Colonic mucosa (tissue), 4 donors: Measurements from ENCODE around the gene STON2. TPM values are rescaled to one million over a fixed set of nuclear protein-coding genes. Genes with fewer than 3 reads are reported as not detected.

Experiments
- DNase-seq: peaks from one replicate; pipeline ENCODE4 v3.0.0-alpha.2; 2020
- H3K27ac ChIP-seq: fragments of 200-600 bp; one replicate; pipeline ENCODE4 v1.8.0; 2021
- H3K27me3 ChIP-seq: fragments of 200-600 bp; one replicate; pipeline ENCODE4 v1.8.0; 2021
- H3K36me3 ChIP-seq: fragments of 200-600 bp; one replicate; pipeline ENCODE4 v1.8.0; 2021
- H3K4me1 ChIP-seq: fragments of 200-600 bp; one replicate; pipeline ENCODE4 v1.8.0; 2021; ENCODE audit warnings: mild to moderate bottlenecking
- H3K4me3 ChIP-seq: fragments of 200-600 bp; one replicate; pipeline ENCODE4 v1.8.0; 2021
- H3K9ac ChIP-seq, 2 donors: one replicate each; pipeline ENCODE4 v1.7.0; 2013; ENCODE audit warnings: control low read depth in 2 of 2, low read depth in 2 of 2, low read length in 2 of 2
- H3K9me3 ChIP-seq: fragments of 200-600 bp; one replicate; pipeline ENCODE4 v1.8.0; 2021
- CTCF ChIP-seq: fragments of 200-600 bp; IDR thresholded peaks from one replicate; pipeline ENCODE4 v1.8.0; 2022; ENCODE audit warnings: antibody characterized with exemption, mild to moderate bottlenecking
- intact Hi-C: fragments of 100-400 bp; cut with DNase I; formaldehyde crosslinking; loops from one replicate; pipeline ENCODE4 v1.14.1; 2022
- total RNA-seq, 2 donors: library from RNA; stranded (reverse); fragmentation: NEBNext Ultra II Directional in 1 of 2; extraction: Animal tissue kit (Norgen Biotek cat#: 25700) in 1 of 2; gene quantifications; one replicate each; pipeline ENCODE4 v1.2.1, GENCODE V29; 2021
- donor health status: healthy.
- donor health status: DM: no; HTN: no; CAD: no.
- donor health status: DM: no; HTN: no; CAD: no.

Gene STON2
- total RNA-seq, 2 donors from 2014 or later: 12.7 to 15.1 TPM

DNA sequence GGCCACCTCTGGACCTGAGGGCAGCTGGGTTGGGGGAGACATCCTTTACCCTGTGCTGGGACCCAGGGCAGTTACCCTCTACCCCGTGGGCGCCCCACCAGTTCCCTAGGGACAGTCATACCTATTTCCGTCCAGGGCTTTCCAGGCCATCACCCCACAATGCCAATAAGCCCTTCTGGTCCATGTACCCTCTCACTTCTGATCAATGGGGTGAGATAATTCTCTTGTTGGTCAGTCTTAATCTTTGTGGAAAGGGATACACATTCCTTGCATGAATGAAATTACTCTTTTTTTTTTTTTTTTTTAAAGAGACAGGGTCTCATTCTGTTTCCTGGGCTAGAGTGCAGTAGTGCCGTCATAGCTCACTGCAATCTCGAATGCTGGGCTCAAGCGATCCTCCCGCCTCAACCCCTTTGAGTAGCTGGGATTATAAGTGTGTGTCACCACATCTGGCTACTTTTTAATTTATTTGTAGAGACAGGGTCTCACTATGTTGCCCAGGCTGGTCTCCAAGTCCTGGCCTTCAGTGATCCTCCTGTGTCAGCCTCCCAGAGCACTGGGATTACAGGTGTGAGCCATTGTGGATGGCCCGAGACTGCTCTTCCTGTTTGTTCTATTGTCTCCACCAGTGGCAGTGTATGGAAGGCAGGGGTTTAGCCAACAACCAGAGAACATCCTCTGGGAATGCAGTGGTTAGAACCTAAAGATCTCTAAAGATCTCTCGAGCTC is 46.3 kb upstream of the STON2 start:
- no peak for TF ChIP-seq CTCF
- DNase-seq: no peak

DNA sequence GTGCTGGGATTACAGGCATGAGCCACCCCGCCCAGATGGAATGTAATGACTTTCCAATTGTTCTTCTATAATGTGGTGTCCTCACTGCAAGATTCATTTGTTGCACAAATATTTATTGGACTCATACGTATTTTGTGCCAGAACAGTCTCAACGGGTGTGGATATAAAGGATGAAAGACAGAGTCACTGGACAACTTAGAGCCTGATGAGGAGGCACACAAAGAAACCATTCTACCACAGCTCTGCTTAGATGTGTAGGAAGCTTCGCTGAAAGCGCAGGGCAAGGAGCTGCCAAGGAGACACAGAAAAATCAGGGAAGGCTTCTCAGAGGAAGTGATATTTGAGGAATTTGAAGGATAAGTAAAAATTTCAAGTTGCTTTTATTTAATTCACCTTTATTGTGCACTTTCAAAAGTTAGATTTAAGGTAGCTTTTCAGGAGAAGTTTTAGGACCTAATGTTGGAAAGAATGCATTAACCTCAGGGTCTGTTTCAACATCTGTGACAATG is 41.6 kb upstream of the STON2 start:
- Histone ChIP-seq H3K9ac (no peak overlapping the region), H3K9me3 (no peaks in the 10 kb centered on the region), H3K27ac (no peak overlapping the region), H3K4me1 (peaks cover 3% of the 10 kb centered on the region), H3K4me3 (no peak overlapping the region), H3K36me3 (no peaks in the 10 kb centered on the region), H3K27me3 (peaks cover 5% of the 10 kb centered on the region)
- intact Hi-C loops: no loop called here
- DNase-seq: no peak
- no peak for TF ChIP-seq CTCF

More for the DNA sequence above, 46.3 kb upstream of the STON2 start:
- no peak overlapping the region for H3K27ac ChIP-seq
- H3K9me3 ChIP-seq: no peaks in the 10 kb centered on the region
- no peak overlapping the region for H3K4me3 ChIP-seq
- intact Hi-C loops: no loop called here
- no peak overlapping the region for H3K9ac ChIP-seq
- H3K27me3 ChIP-seq: no peaks in the 10 kb centered on the region
- H3K36me3 ChIP-seq: no peaks in the 10 kb centered on the region
- H3K4me1 ChIP-seq: no peaks in the 10 kb centered on the region

- Histone ChIP-seq H3K27me3 (peaks cover 12% of the 10 kb centered on the region), H3K9ac (no peak overlapping the region), H3K9me3 (no peaks in the 10 kb centered on the region), H3K27ac (no peak overlapping the region), H3K36me3 (no peaks in the 10 kb centered on the region), H3K4me1 (peaks cover 3% of the 10 kb centered on the region), H3K4me3 (no peak overlapping the region)
- no peak for DNase-seq
- no peak for TF ChIP-seq CTCF
- intact Hi-C loops: no loop called here
These were observed 39.9 kb upstream of the STON2 start for GRCh38 chr14:81440041-81440440.

DNA sequence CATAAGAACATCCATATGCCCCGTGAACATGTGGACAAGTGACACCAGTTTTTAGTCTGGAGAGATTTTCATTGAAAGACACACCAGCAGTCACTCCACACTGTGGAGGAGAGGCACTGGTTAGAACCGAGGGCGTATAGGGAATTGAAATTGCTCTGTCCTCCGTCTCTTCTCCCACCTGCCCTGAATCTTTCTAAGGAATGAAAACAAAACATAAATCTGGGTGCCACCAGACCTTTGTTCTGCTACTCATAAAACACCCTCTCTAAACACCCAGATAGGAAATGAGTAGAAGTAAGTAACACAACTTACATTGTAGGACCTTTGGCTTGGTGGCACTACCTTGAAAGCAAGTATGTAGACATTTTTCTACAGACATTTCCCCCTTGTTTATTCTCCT is 37.1 kb upstream of the STON2 start:
- Histone ChIP-seq H3K36me3 (no peaks in the 10 kb centered on the region), H3K4me1 (peaks cover 3% of the 10 kb centered on the region), H3K9me3 (no peaks in the 10 kb centered on the region), H3K4me3 (no peak overlapping the region), H3K27ac (no peak overlapping the region), H3K9ac (no peak overlapping the region), H3K27me3 (peaks cover 16% of the 10 kb centered on the region)
- no peak for DNase-seq
- intact Hi-C loops: no loop called here
- TF ChIP-seq CTCF: no peak

GRCh38 chr14:81436296-81437138 is 36.4 kb upstream of the STON2 start:
- Histone ChIP-seq H3K27me3 (peaks cover 16% of the 10 kb centered on the region), H3K9me3 (no peaks in the 10 kb centered on the region), H3K9ac (peak overlapping the region in 1 of 2 donors; percentile 66), H3K4me3 (peak overlapping the region; percentile 56), H3K27ac (no peak overlapping the region), H3K36me3 (no peaks in the 10 kb centered on the region), H3K4me1 (peaks cover 3% of the 10 kb centered on the region)
- intact Hi-C loops: no loop called here
- peak; percentile 77 for DNase-seq
- TF ChIP-seq CTCF: no peak
